DND-41 (cell line): ENCODE results near the gene PREX1.

Experiments
- EZH2 ChIP-seq: IDR thresholded peaks from 3 replicates; pipeline ENCODE4 v1.6.1; 2012; ENCODE audit warnings: borderline replicate concordance, low read depth, mild to moderate bottlenecking, moderate library complexity, low read length, inconsistent platforms; ENCODE audit not compliant: severe bottlenecking
- TF ChIP-seq, protein P1 (sequence below): IDR thresholded peaks from 2 replicates; pipeline ENCODE4 v1.5.1; 2012; ENCODE audit warnings: borderline replicate concordance, low read length, moderate library complexity, mild to moderate bottlenecking; ENCODE audit not compliant: poor library complexity, severe bottlenecking; ENCODE audit errors: extremely low read depth

DNA sequence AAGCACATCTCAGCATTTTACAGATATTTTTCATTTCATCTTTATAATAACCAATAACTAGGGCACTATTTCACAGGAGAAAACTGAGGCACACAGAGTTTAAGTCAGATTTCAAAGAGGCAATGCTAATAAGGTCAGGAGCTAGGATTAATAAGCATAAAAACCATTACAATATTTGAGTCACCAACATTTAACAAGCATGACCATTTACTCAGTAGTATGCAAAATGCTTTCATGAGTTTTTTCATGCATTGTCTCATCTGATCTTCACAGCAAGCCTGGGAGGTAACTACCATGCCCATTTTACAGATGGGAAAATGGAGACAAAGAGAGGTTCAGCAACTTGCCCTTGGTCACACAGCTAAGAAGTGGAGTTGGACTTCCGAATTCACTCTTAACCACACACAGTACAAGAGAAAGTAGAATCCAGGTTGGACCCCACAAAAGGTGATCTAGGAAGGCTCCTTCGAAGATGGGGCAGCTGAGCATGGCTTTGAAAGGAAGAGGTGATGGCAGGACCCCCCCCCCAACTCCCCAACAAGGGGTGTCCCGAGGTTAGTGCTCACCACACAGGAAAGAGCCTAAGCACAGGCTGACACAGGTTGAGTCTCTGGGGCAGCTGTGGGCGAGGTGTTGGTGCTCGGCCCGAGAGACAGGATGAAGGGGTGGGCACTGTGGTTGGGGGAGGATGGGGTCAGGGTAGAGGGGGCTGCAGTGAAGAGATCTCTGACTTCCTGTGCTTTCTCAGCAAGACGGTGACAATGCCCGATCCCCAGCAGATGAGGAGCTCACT is 108.8 kb downstream of the PREX1 start:
- TF ChIP-seq, protein P1, sequence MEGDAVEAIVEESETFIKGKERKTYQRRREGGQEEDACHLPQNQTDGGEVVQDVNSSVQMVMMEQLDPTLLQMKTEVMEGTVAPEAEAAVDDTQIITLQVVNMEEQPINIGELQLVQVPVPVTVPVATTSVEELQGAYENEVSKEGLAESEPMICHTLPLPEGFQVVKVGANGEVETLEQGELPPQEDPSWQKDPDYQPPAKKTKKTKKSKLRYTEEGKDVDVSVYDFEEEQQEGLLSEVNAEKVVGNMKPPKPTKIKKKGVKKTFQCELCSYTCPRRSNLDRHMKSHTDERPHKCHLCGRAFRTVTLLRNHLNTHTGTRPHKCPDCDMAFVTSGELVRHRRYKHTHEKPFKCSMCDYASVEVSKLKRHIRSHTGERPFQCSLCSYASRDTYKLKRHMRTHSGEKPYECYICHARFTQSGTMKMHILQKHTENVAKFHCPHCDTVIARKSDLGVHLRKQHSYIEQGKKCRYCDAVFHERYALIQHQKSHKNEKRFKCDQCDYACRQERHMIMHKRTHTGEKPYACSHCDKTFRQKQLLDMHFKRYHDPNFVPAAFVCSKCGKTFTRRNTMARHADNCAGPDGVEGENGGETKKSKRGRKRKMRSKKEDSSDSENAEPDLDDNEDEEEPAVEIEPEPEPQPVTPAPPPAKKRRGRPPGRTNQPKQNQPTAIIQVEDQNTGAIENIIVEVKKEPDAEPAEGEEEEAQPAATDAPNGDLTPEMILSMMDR: no peak
- TF ChIP-seq EZH2: no peak
